ENCODE results near the gene NEMP2. TPM values are rescaled to one million over a fixed set of nuclear protein-coding genes. Genes with fewer than 3 reads are reported as not detected.
"Not testable (repeated sequence)": the region's sequence is repeated elsewhere in the genome, so short reads cannot be mapped to it uniquely, and the experiment has no call there.

The NEMP2 gene
- total RNA-seq, 2 experiments from 2014 or later, result 11.6 to 12.2 TPM

- Histone ChIP-seq H3K4me1 (ENCODE audit: insufficient read depth, low read length) (peaks cover 16% of the 10 kb centered on the region), H3K27ac (ENCODE audit: low read depth in 1 of 2, low read length in 2 of 2) (no peak overlapping the region), H3K9me3 (ENCODE audit: control insufficient read depth in 1 of 2, insufficient read depth in 1 of 2, low read length in 2 of 2) (no peaks in the 10 kb centered on the region), H3K36me3 (ENCODE audit: insufficient read depth, low read length) (peaks cover 16% of the 10 kb centered on the region), H3K4me3 (ENCODE audit: low read length) (no peak overlapping the region), H3K27me3 (ENCODE audit: control insufficient read depth in 1 of 2, insufficient read depth in 2 of 2, low read length in 2 of 2) (no peaks in the 10 kb centered on the region)
- H3K4me3 Mint-ChIP-seq, result no peak overlapping the region
- CTCF ChIA-PET, result no interaction called here
- ATAC-seq (ENCODE audit: poor library complexity), result no peak
- peaks cover 82% of the 10 kb centered on the region for H3K36me3 Mint-ChIP-seq (ENCODE audit: low read depth)
- POLR2A ChIA-PET, result interaction anchor here (1.2 kb wide), 1 partner anchor 17 kb away, joined by 3 read pairs; no protein-coding TSS in a partner anchor
- H3K27ac Mint-ChIP-seq, result peak overlapping the region; percentile 32
- peak in 3 of 14 experiments; percentile 19 to 26 (median 22) for DNase-seq
- H3K27me3 Mint-ChIP-seq, result no peaks in the 10 kb centered on the region
- H3K4me1 Mint-ChIP-seq (ENCODE audit: low read depth), result peaks cover 58% of the 10 kb centered on the region
- TF ChIP-seq CTCF (IDR thresholded peaks at IDR 0.05), result no peak
- intact Hi-C loops (cut with DNase I, micrococcal nuclease), result no loop called here
- H3K9me3 Mint-ChIP-seq, result no peaks in the 10 kb centered on the region
These were observed 64.8 kb downstream of the NEMP2 start for GRCh38 chr2:190469771-190470170.

- no peaks in the 10 kb centered on the region for H3K27me3 ChIP-seq (ENCODE audit: control insufficient read depth in 1 of 2, insufficient read depth in 2 of 2, low read length in 2 of 2)
- Mint-ChIP-seq H3K4me3 (no peak overlapping the region), H3K4me1 (ENCODE audit: low read depth) (peaks cover 65% of the 10 kb centered on the region), H3K36me3 (ENCODE audit: low read depth) (peaks cover 83% of the 10 kb centered on the region), H3K9me3 (no peaks in the 10 kb centered on the region), H3K27ac (peak overlapping the region; percentile 32), H3K27me3 (no peaks in the 10 kb centered on the region)
- ChIA-PET POLR2A (no interaction called here), CTCF (no interaction called here)
- TF ChIP-seq CTCF (IDR thresholded peaks at IDR 0.05), result no peak
- H3K27ac ChIP-seq (ENCODE audit: low read depth in 1 of 2, low read length in 2 of 2), result no peak overlapping the region
- peaks cover 16% of the 10 kb centered on the region for H3K36me3 ChIP-seq (ENCODE audit: insufficient read depth, low read length)
- DNase-seq (no peak), ATAC-seq (ENCODE audit: poor library complexity) (no peak)
- intact Hi-C loops (cut with DNase I, micrococcal nuclease), result no loop called here
- H3K4me1 ChIP-seq (ENCODE audit: insufficient read depth, low read length), result peaks cover 23% of the 10 kb centered on the region
- no peaks in the 10 kb centered on the region for H3K9me3 ChIP-seq (ENCODE audit: control insufficient read depth in 1 of 2, insufficient read depth in 1 of 2, low read length in 2 of 2)
- H3K4me3 ChIP-seq (ENCODE audit: low read length), result no peak overlapping the region
These were observed 65.5 kb downstream of the NEMP2 start for GRCh38 chr2:190468814-190469569.

GRCh38 chr2:190468354-190468753 lies 66.2 kb downstream of the NEMP2 start:
- POLR2A ChIA-PET, result interaction anchor here (0.9 kb wide), 1 partner anchor 22 kb away, joined by 4 read pairs; no protein-coding TSS in a partner anchor
- H3K27me3 Mint-ChIP-seq; H3K27ac ChIP-seq (ENCODE audit: low read depth in 1 of 2, low read length in 2 of 2); intact Hi-C loops (cut with DNase I, micrococcal nuclease); CTCF ChIA-PET; H3K9me3 Mint-ChIP-seq; DNase-seq; H3K4me3 ChIP-seq (ENCODE audit: low read length); H3K9me3 ChIP-seq (ENCODE audit: control insufficient read depth in 1 of 2, insufficient read depth in 1 of 2, low read length in 2 of 2); ATAC-seq (ENCODE audit: poor library complexity); H3K4me3 Mint-ChIP-seq; H3K27me3 ChIP-seq (ENCODE audit: control insufficient read depth in 1 of 2, insufficient read depth in 2 of 2, low read length in 2 of 2): not testable (repeated sequence)
- Mint-ChIP-seq H3K36me3 (ENCODE audit: low read depth) (peaks cover 77% of the 10 kb centered on the region), H3K4me1 (ENCODE audit: low read depth) (peaks cover 70% of the 10 kb centered on the region), H3K27ac (peak overlapping the region; percentile 32)
- H3K36me3 ChIP-seq (ENCODE audit: insufficient read depth, low read length), result peaks cover 16% of the 10 kb centered on the region
- H3K4me1 ChIP-seq (ENCODE audit: insufficient read depth, low read length), result peaks cover 29% of the 10 kb centered on the region
